Measurements from ENCODE around the gene APOBEC4.
"Not testable (repeated sequence)": the region's sequence is repeated elsewhere in the genome, so short reads cannot be mapped to it uniquely, and the experiment has no call there.

APOBEC4 gene

DNA sequence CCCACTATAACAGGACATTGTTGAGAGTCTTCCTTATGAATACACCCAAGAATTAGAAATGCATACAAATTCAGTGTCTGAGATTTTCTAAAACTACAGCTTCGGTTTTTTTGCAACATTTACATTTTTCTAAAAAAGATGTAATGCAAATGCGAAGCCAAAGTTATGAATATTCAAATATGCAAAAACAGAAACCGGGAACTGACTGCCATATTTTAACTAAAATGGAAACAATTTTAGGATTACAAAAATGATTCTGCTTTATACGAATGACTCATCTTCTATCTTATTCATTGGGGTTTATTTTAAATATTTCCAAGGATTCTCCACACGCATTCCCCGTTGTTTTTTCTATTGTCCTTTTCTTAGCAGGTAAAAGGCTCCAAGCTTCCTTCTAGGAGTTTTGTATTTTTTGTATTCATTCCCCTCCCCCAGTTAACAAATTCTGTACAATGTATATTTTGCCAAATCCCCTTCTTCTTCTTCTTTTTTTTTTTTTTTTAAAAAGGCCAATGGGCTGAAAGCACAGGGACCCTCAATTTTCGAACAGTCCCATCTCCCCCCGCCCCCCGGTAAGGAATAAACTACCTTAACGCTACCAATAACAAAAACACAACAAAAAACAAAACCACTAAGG is 18.6 kb downstream of the APOBEC4 start:
- DNase-seq (ENCODE audit: low spot score) = no peak

DNA sequence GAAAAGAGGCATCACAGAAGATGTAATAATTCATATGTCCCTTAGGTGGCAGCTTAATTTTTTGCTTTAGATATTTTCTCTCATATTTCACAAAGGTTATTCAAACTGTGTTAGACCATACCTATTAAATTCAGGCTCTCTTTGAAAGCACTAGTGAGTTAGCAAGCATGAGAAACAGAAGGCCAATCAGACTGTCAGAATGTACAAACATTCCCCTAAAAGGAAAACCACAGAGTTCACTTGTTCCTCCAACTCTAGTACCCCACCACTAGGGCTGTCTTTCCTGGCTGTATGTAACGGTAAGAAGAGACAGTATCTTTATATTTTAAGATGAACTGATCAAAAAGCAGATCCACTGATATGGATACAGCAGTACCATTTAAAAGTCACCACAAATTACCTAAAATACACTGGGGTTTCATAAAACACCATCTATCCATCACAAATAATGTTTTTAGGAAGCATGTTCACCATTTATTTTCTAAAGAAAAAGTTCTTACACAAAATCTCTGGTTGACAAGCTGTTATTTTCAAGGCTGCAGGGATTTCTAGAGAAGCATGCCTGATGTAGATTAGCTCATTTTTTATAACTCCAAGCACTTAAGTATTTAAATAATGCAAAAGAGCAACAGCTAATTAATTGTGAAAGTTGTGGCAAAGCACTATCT is 19.3 kb downstream of the APOBEC4 start:
- DNase-seq (ENCODE audit: low spot score) = peak; percentile 59

DNA sequence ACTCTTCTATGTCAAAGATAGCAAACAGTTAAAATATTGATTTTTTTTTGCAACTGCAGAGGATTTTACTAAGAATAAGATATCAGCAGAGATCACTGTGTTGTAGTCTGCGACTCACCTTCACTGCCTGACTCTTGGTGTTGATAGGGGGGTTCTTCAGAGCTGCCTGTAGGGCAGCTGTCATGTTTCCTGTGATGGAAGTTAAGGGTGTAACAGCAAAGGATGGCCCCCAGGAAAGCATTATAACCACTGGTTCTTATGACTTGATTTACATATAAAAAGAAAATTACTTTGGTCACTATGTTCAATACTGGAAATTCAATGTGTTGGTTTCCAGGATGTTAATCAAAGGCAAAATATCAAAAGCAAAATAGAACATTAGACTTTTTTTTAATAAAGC is 20.2 kb downstream of the APOBEC4 start:
- no peak for DNase-seq (ENCODE audit: low spot score)

DNA sequence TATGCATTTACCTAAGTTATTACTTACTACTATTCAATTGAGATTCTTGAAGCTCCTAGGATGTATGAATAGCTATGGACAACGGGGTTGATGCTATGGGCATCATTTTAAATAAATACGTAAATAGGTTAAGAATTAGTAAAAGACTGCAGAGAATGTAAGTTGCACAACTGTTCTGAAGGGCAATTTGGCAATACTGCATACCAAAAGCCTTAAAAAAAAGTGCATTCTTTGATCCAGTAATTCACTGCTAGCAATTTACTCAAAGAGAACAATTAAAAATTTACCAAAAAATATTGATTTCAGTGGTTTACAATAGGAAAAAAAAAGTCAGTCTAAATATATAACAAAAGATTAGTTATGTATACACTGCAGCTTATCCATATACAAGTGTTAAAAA is 21.0 kb downstream of the APOBEC4 start:
- DNase-seq (ENCODE audit: low spot score) = no peak

DNA sequence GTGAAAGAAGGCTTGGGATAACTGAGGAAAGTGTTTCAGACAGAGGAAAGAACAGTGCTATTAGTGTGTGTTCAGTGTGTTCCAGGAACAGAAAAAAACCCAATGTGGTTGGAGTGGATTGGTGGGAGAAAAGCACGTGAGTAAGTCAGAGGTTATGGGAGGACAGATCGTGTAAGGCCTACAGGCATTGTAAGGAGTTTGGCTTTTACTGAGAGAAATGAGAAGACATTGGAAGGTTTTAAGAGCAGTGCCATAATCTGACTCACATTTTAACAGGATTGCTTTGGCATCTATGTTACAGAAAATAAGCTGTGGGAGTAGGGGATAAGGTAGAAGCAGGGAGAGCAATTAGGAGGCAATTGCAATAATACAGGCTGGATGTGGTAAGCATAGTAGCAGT is 22.4 kb downstream of the APOBEC4 start:
- no peak for DNase-seq (ENCODE audit: low spot score)

DNA sequence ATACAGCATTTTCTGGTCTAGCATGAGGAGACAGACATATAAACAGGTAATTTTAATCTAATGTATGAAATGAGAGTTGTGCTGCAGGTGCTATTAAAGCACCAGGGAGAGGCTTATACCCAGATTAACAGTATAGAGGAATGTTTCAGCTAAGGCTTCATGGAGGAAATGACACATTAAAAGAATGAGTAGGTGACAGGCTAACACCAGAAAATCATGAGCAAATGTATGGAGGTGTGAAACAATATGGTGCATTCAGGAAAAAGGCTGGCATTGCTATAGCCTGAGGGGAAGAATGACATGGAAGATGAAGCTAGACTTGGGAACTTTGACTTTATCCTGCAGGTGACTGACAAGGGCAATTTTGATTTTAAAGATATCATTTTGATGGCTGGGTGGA is 24.6 kb downstream of the APOBEC4 start:
- DNase-seq (ENCODE audit: low spot score) = no peak

GRCh38 chr1:183626236-183626635 is 26.9 kb downstream of the APOBEC4 start:
- DNase-seq (ENCODE audit: low spot score) = not testable (repeated sequence)

DNA sequence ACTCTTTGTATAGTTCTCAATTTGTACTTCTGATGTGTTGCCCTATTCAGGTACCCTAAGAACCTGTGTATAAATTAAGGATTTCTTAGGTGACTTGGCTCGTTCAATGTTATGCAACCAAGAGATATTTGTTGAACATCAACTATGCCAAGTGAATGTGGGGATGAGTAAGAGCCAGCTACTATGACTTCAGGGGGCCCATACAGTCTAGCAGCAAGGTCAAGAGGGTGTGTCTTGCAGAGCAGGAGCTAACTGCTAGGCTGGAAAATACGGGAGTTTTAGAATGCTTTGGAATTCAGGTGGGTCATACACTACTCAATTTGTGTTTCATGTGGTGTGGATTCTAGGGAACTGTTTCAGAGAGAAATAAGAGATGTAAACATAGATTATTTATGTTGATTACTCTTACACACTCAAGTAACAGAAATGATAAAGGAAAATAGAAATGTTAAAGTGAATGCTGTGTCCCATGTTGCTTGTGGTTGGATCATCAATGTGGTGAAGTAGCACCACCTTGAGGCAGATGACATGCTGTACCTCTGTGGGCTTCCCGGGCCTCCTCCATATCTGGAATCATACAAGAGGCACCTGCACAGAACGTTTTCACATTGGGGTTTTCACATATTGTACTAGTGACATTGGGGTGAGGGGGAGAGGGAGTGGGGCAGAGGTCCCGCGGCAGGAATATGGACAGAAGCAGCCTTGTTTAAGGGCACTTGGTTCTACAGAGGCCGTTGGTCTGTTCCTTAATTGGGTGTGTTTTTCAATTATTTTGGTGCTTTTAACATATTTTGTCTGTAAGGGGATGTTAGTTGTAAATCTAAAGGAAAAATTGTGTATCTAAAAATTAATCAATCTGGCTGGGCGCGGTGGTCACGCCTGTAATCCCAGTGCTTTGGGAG is 30.0 kb downstream of the APOBEC4 start:
- peak; percentile 78 for DNase-seq (ENCODE audit: low spot score)

- no peak for DNase-seq (ENCODE audit: low spot score)
Observed at GRCh38 chr1:183622013-183622412, 31.1 kb downstream of the APOBEC4 start.

DNA sequence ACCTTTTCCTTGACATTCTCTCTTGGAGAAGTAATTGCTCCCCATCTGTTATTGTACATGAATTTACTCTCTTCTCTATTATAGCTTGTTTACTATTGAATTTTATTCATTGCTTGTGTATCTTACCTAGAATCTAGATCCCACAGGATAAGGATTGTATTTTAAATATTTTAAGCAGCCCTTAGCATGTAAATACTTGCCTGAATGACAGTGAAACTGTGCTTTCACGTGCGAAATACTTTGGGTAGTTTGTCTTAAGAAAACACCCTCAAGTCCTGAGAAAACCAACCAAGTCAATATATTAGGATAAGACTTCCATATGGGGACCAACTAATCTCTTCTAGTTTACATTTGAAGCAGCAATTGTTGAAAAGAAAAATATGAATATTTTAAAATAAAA is 32.8 kb downstream of the APOBEC4 start:
- no peak for DNase-seq (ENCODE audit: low spot score)

GRCh38 chr1:183619781-183620180 is 33.3 kb downstream of the APOBEC4 start:
- DNase-seq (ENCODE audit: low spot score) = no peak

GRCh38 chr1:183618202-183618601 is 34.9 kb downstream of the APOBEC4 start:
- not testable (repeated sequence) for DNase-seq (ENCODE audit: low spot score)

DNA sequence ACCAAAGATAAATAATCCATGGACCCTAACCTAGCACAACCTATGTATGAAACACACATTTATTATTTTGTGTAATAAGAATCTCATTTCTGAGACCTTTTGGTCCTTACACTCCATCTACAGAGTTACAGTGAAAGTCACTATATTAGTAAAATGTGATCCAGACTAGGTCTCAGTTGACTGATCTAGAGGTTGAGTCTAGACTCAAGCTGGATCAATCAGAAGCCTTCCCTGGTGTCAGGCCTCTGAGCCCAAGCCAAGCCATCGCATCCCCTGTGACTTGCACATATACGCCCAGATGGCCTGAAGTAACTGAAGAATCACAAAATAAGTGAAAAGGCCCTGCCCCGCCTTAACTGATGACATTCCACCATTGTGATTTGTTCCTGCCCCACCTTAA is 40.1 kb downstream of the APOBEC4 start:
- DNase-seq (ENCODE audit: low spot score) = peak; percentile 55

DNA sequence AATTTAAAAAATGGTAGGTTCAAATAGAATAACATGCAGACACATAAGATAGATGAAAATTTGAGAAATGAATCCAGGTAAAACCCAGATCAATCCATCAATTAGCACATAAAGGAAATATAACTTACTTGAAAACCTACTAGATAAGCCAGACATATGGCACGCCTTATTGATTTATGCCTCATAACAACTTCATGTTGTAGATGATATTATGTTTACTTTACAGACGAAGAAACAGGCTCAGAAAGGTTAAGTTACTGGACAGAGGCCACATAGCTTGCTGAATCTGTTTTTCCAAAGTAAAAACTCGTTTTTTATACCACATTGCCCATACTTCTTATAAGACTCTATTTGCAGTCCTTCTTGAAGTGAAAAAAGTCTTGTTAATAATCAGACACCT is 40.7 kb downstream of the APOBEC4 start:
- no peak for DNase-seq (ENCODE audit: low spot score)

- no peak for DNase-seq (ENCODE audit: low spot score)
Observed at GRCh38 chr1:183611021-183611420, 42.1 kb downstream of the APOBEC4 start.

DNA sequence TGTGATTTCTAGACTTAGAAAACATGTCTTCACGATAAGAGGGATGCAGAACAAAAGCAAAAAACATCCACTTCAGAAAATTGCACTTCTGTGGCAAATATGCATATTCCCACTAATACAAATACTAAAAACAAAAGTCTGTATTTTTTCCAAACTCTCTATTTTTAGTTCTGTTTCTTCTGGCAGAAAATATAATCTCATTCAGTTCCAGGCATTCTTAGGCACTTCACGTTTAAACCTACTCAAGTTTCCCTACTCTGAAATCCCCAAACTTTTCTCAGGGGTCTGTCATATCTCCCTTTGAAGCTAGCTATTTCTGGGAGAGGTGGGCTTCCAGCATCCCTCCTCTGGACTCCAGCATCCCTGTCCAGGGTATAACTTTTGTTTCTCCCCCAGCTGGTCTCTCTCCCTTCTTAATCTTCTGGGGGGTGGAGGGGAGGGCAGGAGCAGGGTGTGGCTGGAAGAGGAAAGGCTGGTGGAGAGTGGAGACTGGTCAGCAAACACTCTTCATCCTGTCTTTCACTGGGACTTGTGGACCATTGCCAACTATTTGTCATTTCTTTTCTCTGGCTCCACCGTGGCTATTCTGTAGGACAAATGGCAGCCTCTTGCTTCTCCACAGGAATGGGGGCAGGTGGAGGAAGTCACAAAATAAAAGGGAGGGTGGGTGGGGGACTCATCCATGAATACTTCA is 43.2 kb downstream of the APOBEC4 start:
- peak; percentile 73 for DNase-seq (ENCODE audit: low spot score)

- DNase-seq (ENCODE audit: low spot score) = peak; percentile 81
Observed at GRCh38 chr1:183609313-183609712, 43.8 kb downstream of the APOBEC4 start.

GRCh38 chr1:183607322-183607980 is 45.7 kb downstream of the APOBEC4 start:
- no peak for DNase-seq (ENCODE audit: low spot score)

GRCh38 chr1:183605904-183606303 is 47.2 kb downstream of the APOBEC4 start:
- no peak for DNase-seq (ENCODE audit: low spot score)

- no peak for DNase-seq (ENCODE audit: low spot score)
Observed at GRCh38 chr1:183604815-183605214, 48.3 kb downstream of the APOBEC4 start.

DNA sequence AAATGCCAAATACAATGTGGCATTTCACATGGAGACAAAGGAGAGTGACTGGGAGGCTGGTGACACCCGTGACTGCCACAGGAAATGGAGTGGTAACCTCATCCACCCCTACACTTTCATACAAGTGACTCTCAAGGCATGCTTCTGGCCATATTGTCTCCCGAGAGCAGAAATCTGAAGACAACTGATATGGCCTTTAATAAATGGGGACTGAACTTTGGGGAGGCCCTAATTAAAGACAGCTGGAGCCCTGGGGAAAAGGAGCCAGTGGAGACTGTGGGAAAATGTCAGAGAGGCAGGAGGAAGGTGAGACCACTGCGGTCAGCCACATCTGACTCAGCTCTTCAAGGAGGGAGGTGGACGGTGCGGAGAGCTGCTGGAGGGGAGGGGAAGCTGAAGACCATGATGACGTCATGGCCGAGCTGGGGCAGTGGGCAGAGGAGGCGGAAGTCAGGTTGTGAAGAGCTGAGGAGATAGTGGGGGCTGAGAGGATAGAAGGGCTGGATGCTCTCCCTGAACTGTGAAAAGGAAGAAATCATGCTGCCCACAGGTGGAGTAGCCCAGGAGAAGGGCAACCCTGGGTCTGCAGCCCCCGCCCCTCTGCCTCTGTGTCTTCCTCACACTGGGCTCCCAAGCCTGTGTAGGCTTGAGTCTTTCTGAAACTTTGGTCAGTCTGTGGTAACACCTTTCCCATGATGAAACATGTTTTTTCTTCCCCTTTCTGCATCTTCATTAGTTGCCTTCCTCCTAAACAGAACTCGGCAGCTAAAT is 48.9 kb downstream of the APOBEC4 start:
- DNase-seq (ENCODE audit: low spot score) = no peak

Measured in LoVo (cell line).